ENCODE results near the gene HOXC9. TPM values are rescaled to one million over a fixed set of nuclear protein-coding genes. Genes with fewer than 3 reads are reported as not detected.

Gene HOXC9
- total RNA-seq, 1 donor from 2014 or later = 0.27 TPM

GRCh38 chr12:53952871-53953734 is 46.9 kb upstream of the HOXC9 start:
- peaks cover 98% of the 10 kb centered on the region for H3K27me3 Mint-ChIP-seq
- DNase-seq (ENCODE audit: extremely low spot score, unreplicated experiment) = no peak
- H3K27ac Mint-ChIP-seq = no peak overlapping the region
- TF ChIP-seq CTCF (conservative IDR thresholded peaks at IDR 0.05) = no peak
- H3K4me3 Mint-ChIP-seq = no peak overlapping the region
- no peaks in the 10 kb centered on the region for H3K9me3 Mint-ChIP-seq
- no peaks in the 10 kb centered on the region for H3K4me1 Mint-ChIP-seq (ENCODE audit: unreplicated experiment)
- no peaks in the 10 kb centered on the region for H3K36me3 Mint-ChIP-seq

- no peak for TF ChIP-seq CTCF (conservative IDR thresholded peaks at IDR 0.05)
- no peak overlapping the region for H3K27ac Mint-ChIP-seq
Measured at GRCh38 chr12:53953831-53954693, 45.9 kb upstream of the HOXC9 start.

DNA sequence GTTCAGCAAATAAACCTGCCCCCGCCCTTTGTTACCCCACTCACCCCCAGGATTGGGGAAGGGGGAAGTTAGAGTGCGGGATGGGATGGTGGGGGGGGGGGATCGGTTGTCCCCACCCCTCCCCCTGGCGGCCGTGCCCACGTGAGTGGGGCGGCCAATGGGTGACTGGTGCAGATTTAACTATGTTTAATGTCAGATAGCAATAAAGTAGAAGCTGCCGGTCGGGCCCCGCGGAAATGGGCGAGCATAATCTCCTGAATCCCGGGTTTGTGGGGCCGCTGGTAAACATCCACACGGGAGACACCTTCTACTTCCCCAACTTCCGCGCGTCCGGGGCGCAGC is 45.3 kb upstream of the HOXC9 start, which contains the start of gene HOXC12:
Gene HOXC12 (plus strand): TSS at position 210 of the 342 bp plus-strand sequence. CDS start 27 bp downstream, at position 237.
- Mint-ChIP-seq H3K9me3 (no peaks in the 10 kb centered on the region), H3K4me1 (ENCODE audit: unreplicated experiment) (no peaks in the 10 kb centered on the region), H3K4me3 (no peak within 1 kb of the TSS), H3K27ac (no peak within 1 kb of the TSS), H3K36me3 (no peaks in the 10 kb centered on the region), H3K27me3 (peaks cover 98% of the 10 kb centered on the region)
- DNase-seq (ENCODE audit: extremely low spot score, unreplicated experiment) = no peak
- no peak for TF ChIP-seq CTCF (conservative IDR thresholded peaks at IDR 0.05)

More at GRCh38 chr12:53953831-53954693, 45.9 kb upstream of the HOXC9 start:
- Mint-ChIP-seq H3K9me3 (no peaks in the 10 kb centered on the region), H3K27me3 (peaks cover 98% of the 10 kb centered on the region), H3K4me3 (no peak overlapping the region), H3K4me1 (ENCODE audit: unreplicated experiment) (no peaks in the 10 kb centered on the region), H3K36me3 (no peaks in the 10 kb centered on the region)
- DNase-seq (ENCODE audit: extremely low spot score, unreplicated experiment) = no peak

GRCh38 chr12:53955036-53955775 is 44.8 kb upstream of the HOXC9 start:
- H3K4me1 Mint-ChIP-seq (ENCODE audit: unreplicated experiment) = no peaks in the 10 kb centered on the region
- peaks cover 98% of the 10 kb centered on the region for H3K27me3 Mint-ChIP-seq
- no peak overlapping the region for H3K4me3 Mint-ChIP-seq
- no peaks in the 10 kb centered on the region for H3K36me3 Mint-ChIP-seq
- no peaks in the 10 kb centered on the region for H3K9me3 Mint-ChIP-seq
- DNase-seq (ENCODE audit: extremely low spot score, unreplicated experiment) = no peak
- no peak for TF ChIP-seq CTCF (conservative IDR thresholded peaks at IDR 0.05)
- H3K27ac Mint-ChIP-seq = no peak overlapping the region

GRCh38 chr12:53955776-53956250 is 44.1 kb upstream of the HOXC9 start:
- H3K4me1 Mint-ChIP-seq (ENCODE audit: unreplicated experiment) = no peaks in the 10 kb centered on the region
- no peaks in the 10 kb centered on the region for H3K36me3 Mint-ChIP-seq
- no peak overlapping the region for H3K4me3 Mint-ChIP-seq
- H3K27me3 Mint-ChIP-seq = peaks cover 98% of the 10 kb centered on the region
- no peak for TF ChIP-seq CTCF (conservative IDR thresholded peaks at IDR 0.05)
- no peaks in the 10 kb centered on the region for H3K9me3 Mint-ChIP-seq
- no peak overlapping the region for H3K27ac Mint-ChIP-seq
- no peak for DNase-seq (ENCODE audit: extremely low spot score, unreplicated experiment)

Measured in type B pancreatic cell (in vitro differentiated cells).